ENCODE data around the gene SMCHD1.
"Not testable (repeated sequence)": the region's sequence is repeated elsewhere in the genome, so short reads cannot be mapped to it uniquely, and the experiment has no call there.

The SMCHD1 gene

GRCh38 chr18:2823966-2824365 lies 168.4 kb downstream of the SMCHD1 start:
- no peak for DNase-seq

GRCh38 chr18:2824865-2825264 lies 169.3 kb downstream of the SMCHD1 start:
- no peak for DNase-seq

- DNase-seq = no peak
Observed at GRCh38 chr18:2825613-2826175, 170.2 kb downstream of the SMCHD1 start.

- no peak for DNase-seq
Observed at GRCh38 chr18:2826581-2826980, 171.1 kb downstream of the SMCHD1 start.

GRCh38 chr18:2827061-2827460 lies 171.5 kb downstream of the SMCHD1 start:
- DNase-seq = no peak

GRCh38 chr18:2836118-2836517 lies 180.6 kb downstream of the SMCHD1 start:
- not testable (repeated sequence) for DNase-seq

- not testable (repeated sequence) for DNase-seq
Observed at GRCh38 chr18:2837290-2837689, 181.8 kb downstream of the SMCHD1 start.

- DNase-seq = no peak
Observed at GRCh38 chr18:2839202-2839601, 183.7 kb downstream of the SMCHD1 start.

GRCh38 chr18:2840521-2840920 lies 185.0 kb downstream of the SMCHD1 start:
- DNase-seq = no peak

- DNase-seq = no peak
Observed at GRCh38 chr18:2843146-2843545, 187.6 kb downstream of the SMCHD1 start.

- no peak for DNase-seq
Observed at GRCh38 chr18:2845172-2845571, 189.6 kb downstream of the SMCHD1 start.

- no peak for DNase-seq
Observed at GRCh38 chr18:2846636-2847316, 191.2 kb downstream of the SMCHD1 start, which contains the start of gene EMILIN2. EMILIN2 (plus strand) TSS chr18:2847006; CDS start chr18:2847189, 183 bp downstream.

- no peak for DNase-seq
Observed at GRCh38 chr18:2847317-2848246, 192.1 kb downstream of the SMCHD1 start.

- no peak for DNase-seq
Observed at GRCh38 chr18:2848247-2849246, 193.0 kb downstream of the SMCHD1 start.

- DNase-seq = no peak
Observed at GRCh38 chr18:2850816-2851215, 195.3 kb downstream of the SMCHD1 start.

- no peak for DNase-seq
Observed at GRCh38 chr18:2851771-2852170, 196.2 kb downstream of the SMCHD1 start.

- not testable (repeated sequence) for DNase-seq
Observed at GRCh38 chr18:2852460-2852859, 196.9 kb downstream of the SMCHD1 start.

- no peak for DNase-seq
Observed at GRCh38 chr18:2853173-2853925, 197.8 kb downstream of the SMCHD1 start.

- no peak for DNase-seq
Observed at GRCh38 chr18:2853926-2854664, 198.6 kb downstream of the SMCHD1 start.

All from NCI-H1930 (cell line).